Subcutaneous adipose tissue (tissue), 4 donors: ENCODE data around the gene FAM217A. TPM values are rescaled to one million over a fixed set of nuclear protein-coding genes. Genes with fewer than 3 reads are reported as not detected.

Experiments
- CTCF ChIP-seq: fragments of 450-650 bp; IDR thresholded peaks from one replicate; pipeline ENCODE4 v1.5.1; 2016; ENCODE audit warnings: low read depth, mild to moderate bottlenecking, control low read depth, antibody characterized with exemption, moderate library complexity
- total RNA-seq, 4 donors: library from RNA; depleted of rRNA; stranded (reverse); fragments of >200 nt; gene quantifications; one replicate each; pipeline ENCODE4 v1.1.0, GENCODE V29; 2016

The FAM217A gene, protein sequence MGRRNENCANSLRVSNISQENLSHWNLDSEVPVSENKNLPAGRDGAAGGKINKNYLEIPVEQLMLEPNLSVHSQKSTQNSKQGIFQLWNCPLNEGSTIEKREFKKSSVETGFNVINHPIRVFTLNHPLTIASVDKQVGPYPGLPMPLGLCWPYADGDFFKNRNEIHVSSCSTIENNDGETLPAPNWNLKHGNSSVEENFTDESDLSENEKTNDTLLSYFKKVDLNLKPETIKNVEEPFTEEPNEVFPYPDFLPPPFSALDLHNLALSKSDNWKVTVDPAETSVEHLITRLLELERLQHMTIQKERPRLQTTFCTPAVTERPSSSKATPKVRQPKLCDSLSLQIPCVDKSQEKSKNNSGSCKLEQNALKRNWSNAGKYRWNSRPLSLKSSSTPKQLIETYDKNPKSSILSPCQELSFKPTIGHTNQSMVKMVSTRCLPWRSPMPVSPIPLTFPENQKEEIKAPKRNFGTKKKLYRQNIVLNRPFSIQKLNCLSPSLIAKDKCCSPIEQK
- not detected for total RNA-seq

- no peak for TF ChIP-seq CTCF
These were observed at the start of gene FAM217A for GRCh38 chr6:4078691-4079471. Gene FAM217A (minus strand): TSS chr6:4079137. CDS start chr6:4077414, 1,723 bp downstream.

DNA sequence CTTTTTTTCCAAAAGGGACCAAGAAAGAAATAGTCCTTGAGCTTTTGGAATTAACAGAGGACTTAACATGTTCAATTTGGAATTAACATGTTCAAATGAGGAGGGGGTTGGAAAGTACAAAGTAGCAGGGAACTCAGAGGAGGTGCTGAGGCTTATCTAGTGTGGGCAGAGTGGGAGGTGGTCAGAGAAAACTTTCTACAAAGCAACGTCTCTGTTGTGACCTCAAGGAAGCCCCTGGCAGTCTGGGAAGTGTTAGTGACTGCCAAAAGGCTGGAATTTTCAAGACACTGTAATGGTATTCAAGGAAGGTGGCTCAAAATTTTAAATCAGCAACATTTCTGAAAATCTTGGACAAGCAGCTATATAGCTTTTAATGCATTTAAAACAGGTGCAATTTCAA, 49.1 kb upstream of the FAM217A start:
- TF ChIP-seq CTCF = no peak

DNA sequence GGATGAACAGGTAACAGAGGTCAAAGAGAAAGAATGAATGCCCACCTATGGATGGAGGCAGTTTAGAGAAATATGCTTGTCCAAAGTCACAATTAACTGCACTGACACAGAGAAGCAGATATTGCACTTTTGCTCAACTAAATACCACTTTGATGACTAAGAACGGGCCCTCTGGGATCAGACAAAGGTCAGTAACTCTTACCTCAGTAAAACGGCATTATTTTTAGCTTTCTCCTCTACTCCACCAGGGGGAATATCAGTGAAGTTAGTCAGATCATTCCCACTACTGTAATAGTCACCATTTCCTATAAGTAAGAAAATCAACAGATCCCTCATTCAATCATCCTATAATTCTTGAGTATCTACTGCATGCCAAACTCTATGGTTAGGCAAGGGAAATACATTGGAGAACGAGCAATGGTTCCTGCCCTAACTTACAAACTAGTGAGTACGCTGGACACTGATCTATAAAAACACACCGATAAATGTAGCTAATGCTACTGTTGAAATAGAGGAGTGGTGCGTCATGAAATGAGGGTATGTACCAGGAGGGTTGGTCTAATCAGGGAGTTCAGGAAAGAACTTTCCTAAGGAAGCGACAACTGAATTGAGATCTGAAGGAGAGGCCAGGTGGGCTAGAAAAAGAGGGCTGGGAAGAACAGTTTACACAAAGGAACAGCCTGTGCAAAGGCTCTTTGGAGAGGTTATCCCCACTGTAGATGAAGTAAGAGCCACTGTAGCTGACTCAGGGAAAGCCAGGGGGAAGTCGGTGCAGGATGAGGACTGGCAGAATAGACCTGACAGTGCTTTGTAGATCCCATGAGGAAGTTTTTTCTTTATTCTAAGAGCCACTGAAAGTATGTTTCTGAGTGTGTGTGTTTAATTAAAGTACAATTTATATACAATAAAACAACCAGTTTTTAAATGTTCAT, 47.3 kb upstream of the FAM217A start:
- TF ChIP-seq CTCF = no peak

GRCh38 chr6:4125500-4125899, 46.6 kb upstream of the FAM217A start:
- no peak for TF ChIP-seq CTCF

DNA sequence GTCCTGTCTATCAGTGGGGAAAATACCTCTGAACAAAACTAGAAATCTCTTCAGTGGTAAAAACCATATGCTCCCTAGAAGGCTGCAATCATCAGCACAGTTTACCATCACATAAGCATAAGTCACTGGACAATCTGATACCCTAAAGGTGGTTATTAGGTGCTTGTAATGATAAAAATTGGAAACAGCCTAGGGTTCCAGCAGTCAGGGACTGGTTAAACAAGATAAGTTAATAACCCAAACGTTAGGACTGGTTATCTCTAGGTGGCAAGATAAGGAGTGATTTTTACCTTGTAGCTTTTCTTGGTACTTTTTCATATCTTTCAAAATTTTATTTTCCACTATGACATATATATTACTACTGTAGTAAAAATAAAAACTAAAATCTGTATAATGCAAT, 45.4 kb upstream of the FAM217A start:
- no peak for TF ChIP-seq CTCF

GRCh38 chr6:4115741-4116140, 36.8 kb upstream of the FAM217A start:
- TF ChIP-seq CTCF = no peak
